HepG2 (cell line): ENCODE data around the gene POLR3H. TPM values are rescaled to one million over a fixed set of nuclear protein-coding genes. Genes with fewer than 3 reads are reported as not detected.

Experiments
- EZH2 ChIP-seq: conservative IDR thresholded peaks from 2 replicates; pipeline ENCODE4 v1.6.1; 2012; ENCODE audit warnings: mild to moderate bottlenecking, low read depth, low read length, moderate library complexity
- GABPA ChIP-seq, 2 experiments: IDR thresholded peaks; 2 replicates each; pipeline ENCODE4 v1.6.1; 2011 to 2016; ENCODE audit warnings: low read depth in 2 of 2, low read length in 1 of 2, missing biosample characterization in 1 of 2, missing genetic modification characterization in 1 of 2
- HBP1 ChIP-seq: IDR thresholded peaks from 2 replicates; pipeline ENCODE4 v1.6.1; 2016; ENCODE audit warnings: low read depth, control low read depth
- RAD21 ChIP-seq: fragments of 450-650 bp; formaldehyde crosslinking; IDR thresholded peaks from 2 replicates; pipeline ENCODE4 v1.5.0; 2020; ENCODE audit warnings: mild to moderate bottlenecking
- RBM22 ChIP-seq: fragments of 200-400 bp; formaldehyde crosslinking; optimal IDR thresholded peaks from 2 replicates; pipeline ENCODE3; 2017; ENCODE audit warnings: mild to moderate bottlenecking, low read length, moderate library complexity
- RFX3 ChIP-seq: IDR thresholded peaks from 2 replicates; pipeline ENCODE4 v1.6.1; 2016; ENCODE audit warnings: missing biosample characterization, missing genetic modification reagents
- WIZ ChIP-seq: sonication (generic); formaldehyde crosslinking; IDR thresholded peaks from 2 replicates; pipeline ENCODE4 v1.5.1; 2020; ENCODE audit warnings: mild to moderate bottlenecking, missing genetic modification reagents
- XRCC5 ChIP-seq: fragments of 200-400 bp; formaldehyde crosslinking; optimal IDR thresholded peaks from 2 replicates; pipeline ENCODE3; 2017; ENCODE audit warnings: mild to moderate bottlenecking, low read length
- ZNF160 ChIP-seq: sonication (generic); formaldehyde crosslinking; IDR thresholded peaks from 2 replicates; pipeline ENCODE4 v1.8.0; 2022; ENCODE audit warnings: mild to moderate bottlenecking, inconsistent platforms, missing genetic modification reagents
- ZNF572 ChIP-seq: sonication (generic); formaldehyde crosslinking; IDR thresholded peaks from 2 replicates; pipeline ENCODE4 v1.5.1; 2020; ENCODE audit warnings: mild to moderate bottlenecking, missing genetic modification reagents
- polyA plus RNA-seq, 8 experiments: library from polyadenylated mRNA; depleted of rRNA in 3 of 8; stranded (reverse) in 7 of 8; unstranded in 1 of 8; fragments of >200 nt; fragmentation: Illumina TruSeq in 4 of 8; extraction: Trizol in 4 of 8; gene quantifications; 2 replicates each; pipeline versions ENCODE4 v1.2.1 to v1.2.3, GENCODE V29; 2011 to 2016; ENCODE audit warnings: low read depth in 4 of 8, missing spikeins in 1 of 8, mixed read lengths in 1 of 8; ENCODE audit not compliant: insufficient read depth in 1 of 8
- total RNA-seq, 5 experiments: library from RNA; depleted of rRNA; stranded (reverse); fragments of >200 nt; fragmentation: Illumina TruSeq; extraction: Trizol; gene quantifications; 2 replicates each; pipeline ENCODE4 v1.2.3, GENCODE V29; 2016; ENCODE audit warnings: low read depth in 1 of 5
- TF ChIP-seq, protein P1 (sequence below), 2 experiments: sonication (generic) in 1 of 2; formaldehyde crosslinking in 1 of 2; IDR thresholded peaks; 2 replicates each; pipeline versions ENCODE4 v1.6.1 to v1.9.0; 2014 to 2022; ENCODE audit warnings: antibody characterized with exemption in 1 of 2, borderline replicate concordance in 1 of 2, inconsistent platforms in 1 of 2, low read depth in 1 of 2, missing genetic modification reagents in 1 of 2
- TF ChIP-seq, protein P2 (sequence below): IDR thresholded peaks from 2 replicates; pipeline ENCODE4 v1.6.1; 2018; ENCODE audit warnings: missing genetic modification reagents
- TF ChIP-seq, protein P3 (sequence below): sonication (generic); formaldehyde crosslinking; conservative IDR thresholded peaks from 2 replicates; pipeline ENCODE4 v1.4.0; 2020; ENCODE audit warnings: missing genetic modification reagents

POLR3H gene
- total and polyA plus RNA-seq, 2 of the 13 experiments (the other 11 are each of a cell fraction or from before 2014, with no cell fraction given), result 10.3 to 28.6 TPM

DNA sequence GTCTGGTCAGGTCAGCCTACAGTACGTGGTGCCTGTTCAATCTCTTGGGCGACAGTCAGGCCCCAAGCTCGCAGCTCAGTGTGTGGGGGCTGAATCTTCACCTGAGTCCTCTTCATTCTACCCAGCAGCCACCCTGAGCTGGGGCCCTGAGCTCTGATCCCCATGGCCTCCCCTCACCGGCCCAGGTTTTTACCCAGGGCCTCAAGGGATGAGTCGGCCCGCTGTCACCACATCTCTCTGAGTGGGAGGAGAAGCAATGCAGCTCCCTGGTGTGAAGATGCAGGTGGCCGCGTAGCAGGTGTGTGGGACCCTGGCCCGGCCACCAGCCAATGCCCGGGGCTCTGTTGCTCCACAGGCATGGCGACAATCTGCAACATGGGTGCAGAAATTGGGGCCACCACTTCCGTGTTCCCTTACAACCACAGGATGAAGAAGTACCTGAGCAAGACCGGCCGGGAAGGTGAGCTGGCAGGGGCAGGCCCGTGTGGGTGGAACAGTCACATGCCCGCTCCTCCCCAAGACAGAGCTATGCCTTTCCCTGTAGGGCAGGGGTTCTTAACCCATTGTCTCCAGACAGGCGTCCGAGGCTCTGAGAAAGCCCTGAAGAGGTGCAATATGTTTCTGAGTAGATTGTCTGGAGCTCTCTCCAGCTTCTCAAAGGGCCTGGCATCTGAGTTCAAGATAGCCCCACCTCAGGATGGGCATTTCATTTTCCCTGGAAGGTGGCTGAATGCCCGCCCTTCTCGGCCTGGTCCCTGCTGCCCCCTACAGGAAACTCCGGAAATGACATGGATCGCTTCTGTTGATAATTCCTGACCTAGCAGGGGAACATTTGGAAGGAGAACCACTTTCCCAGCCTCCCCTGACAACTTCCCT, 26.9 kb downstream of the POLR3H start (continued):
- TF ChIP-seq HBP1 (CRISPR knock-in tag) (no peak), GABPA (IDR thresholded peaks at IDR 0.05; ENCODE audit: low read depth, low read length) (no peak), GABPA (CRISPR knock-in tag; IDR thresholded peaks at IDR 0.05; ENCODE audit: low read depth) (no peak), WIZ (CRISPR knock-in tag) (no peak), EZH2 (no peak), RAD21 (peak; percentile 85), ZNF160 (CRISPR knock-in tag) (no peak), XRCC5 (peak; percentile 54), RBM22 (no peak), ZNF572 (CRISPR knock-in tag) (no peak), RFX3 (CRISPR knock-in tag) (no peak)
- TF ChIP-seq, protein P1, sequence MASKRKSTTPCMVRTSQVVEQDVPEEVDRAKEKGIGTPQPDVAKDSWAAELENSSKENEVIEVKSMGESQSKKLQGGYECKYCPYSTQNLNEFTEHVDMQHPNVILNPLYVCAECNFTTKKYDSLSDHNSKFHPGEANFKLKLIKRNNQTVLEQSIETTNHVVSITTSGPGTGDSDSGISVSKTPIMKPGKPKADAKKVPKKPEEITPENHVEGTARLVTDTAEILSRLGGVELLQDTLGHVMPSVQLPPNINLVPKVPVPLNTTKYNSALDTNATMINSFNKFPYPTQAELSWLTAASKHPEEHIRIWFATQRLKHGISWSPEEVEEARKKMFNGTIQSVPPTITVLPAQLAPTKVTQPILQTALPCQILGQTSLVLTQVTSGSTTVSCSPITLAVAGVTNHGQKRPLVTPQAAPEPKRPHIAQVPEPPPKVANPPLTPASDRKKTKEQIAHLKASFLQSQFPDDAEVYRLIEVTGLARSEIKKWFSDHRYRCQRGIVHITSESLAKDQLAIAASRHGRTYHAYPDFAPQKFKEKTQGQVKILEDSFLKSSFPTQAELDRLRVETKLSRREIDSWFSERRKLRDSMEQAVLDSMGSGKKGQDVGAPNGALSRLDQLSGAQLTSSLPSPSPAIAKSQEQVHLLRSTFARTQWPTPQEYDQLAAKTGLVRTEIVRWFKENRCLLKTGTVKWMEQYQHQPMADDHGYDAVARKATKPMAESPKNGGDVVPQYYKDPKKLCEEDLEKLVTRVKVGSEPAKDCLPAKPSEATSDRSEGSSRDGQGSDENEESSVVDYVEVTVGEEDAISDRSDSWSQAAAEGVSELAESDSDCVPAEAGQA (IDR thresholded peaks at IDR 0.05; ENCODE audit: low read depth), result no peak
- TF ChIP-seq, protein P1 (CRISPR knock-in tag; IDR thresholded peaks at IDR 0.05; ENCODE audit: borderline replicate concordance), result no peak
- TF ChIP-seq, protein P2, sequence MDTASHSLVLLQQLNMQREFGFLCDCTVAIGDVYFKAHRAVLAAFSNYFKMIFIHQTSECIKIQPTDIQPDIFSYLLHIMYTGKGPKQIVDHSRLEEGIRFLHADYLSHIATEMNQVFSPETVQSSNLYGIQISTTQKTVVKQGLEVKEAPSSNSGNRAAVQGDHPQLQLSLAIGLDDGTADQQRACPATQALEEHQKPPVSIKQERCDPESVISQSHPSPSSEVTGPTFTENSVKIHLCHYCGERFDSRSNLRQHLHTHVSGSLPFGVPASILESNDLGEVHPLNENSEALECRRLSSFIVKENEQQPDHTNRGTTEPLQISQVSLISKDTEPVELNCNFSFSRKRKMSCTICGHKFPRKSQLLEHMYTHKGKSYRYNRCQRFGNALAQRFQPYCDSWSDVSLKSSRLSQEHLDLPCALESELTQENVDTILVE (CRISPR knock-in tag), result no peak
- TF ChIP-seq, protein P3, sequence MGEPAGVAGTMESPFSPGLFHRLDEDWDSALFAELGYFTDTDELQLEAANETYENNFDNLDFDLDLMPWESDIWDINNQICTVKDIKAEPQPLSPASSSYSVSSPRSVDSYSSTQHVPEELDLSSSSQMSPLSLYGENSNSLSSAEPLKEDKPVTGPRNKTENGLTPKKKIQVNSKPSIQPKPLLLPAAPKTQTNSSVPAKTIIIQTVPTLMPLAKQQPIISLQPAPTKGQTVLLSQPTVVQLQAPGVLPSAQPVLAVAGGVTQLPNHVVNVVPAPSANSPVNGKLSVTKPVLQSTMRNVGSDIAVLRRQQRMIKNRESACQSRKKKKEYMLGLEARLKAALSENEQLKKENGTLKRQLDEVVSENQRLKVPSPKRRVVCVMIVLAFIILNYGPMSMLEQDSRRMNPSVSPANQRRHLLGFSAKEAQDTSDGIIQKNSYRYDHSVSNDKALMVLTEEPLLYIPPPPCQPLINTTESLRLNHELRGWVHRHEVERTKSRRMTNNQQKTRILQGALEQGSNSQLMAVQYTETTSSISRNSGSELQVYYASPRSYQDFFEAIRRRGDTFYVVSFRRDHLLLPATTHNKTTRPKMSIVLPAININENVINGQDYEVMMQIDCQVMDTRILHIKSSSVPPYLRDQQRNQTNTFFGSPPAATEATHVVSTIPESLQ, result no peak
